ENCODE measurements around the gene PLXNA2.
A peak's percentile ranks its signal among the peaks of the same experiment; 100 is the strongest.

PLXNA2 gene

DNA sequence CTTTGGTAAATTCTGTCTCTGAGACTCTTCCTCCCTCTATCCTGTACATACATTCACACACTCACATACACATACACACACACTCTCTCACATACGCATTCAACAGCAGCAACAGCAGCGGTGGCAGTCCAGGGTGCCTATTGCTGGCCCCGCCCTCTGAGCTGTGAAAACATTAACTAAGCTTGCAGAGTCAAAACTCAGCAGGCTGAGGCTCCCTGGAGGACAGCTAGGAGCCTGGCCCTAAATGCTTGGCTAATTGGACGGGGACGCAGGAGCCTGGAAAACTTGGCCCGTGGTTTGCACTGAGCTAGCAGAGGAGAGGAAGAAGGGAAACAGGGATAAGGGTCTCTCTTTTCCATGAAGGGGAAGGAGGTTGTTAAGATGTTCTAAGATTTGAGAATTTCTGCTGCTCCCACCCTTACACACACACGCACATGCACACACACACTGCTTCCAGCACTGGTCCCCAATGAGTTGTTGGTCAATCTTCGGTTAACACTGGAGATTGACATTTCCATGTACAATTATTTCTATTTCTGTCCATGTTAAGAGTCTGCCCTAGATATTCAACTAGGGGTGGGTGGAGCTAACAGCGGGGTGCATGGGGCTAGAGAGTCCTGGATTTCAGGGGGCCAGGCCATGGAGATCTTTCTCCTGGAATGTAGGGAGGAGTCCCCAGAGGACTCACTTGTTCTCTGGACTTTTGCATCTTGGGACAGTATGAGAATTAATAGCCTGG, 94.2 kb downstream of the PLXNA2 start:
- no peak for DNase-seq (ENCODE audit: low read depth in 2 of 3, low spot score in 1 of 3)

DNA sequence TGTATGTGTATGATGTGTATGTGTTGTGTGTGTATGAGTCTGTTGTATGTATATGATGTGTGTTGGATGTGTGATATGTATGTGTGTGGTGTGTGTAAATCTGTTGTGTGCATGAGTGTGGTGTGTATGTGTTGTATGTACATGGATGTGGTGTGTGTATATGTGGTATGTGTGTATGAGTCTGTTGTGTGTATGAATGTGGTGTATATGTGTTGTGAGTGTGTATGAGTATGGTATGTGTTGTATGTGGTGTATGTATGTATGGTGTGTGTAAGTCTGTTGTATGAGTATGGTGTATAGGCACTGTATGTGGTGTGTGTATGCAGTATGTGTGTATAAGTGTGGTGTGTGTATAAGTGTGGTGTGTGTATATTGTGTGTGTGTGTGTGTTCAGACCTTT, 95.0 kb downstream of the PLXNA2 start:
- no peak for DNase-seq (ENCODE audit: low read depth in 2 of 3, low spot score in 1 of 3)

DNA sequence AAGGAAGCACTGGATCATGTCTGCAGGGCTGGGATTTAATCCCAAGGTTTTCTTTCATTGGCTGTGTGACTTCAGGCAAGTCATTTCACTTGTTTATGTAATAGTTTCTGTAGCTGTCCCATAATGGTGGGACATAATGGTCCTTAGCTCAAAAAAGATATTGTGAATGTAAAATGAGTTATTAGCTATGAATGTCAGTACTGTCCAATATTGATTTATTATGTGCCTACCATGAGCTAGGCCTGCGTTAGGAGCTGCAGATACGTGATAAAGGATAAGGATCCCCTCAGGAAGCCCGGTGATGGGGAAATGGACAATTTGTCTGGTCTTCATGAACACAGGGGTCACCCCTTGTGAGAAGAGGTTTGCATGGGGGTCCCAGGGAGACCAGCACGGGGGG, 95.8 kb downstream of the PLXNA2 start:
- DNase-seq (ENCODE audit: low read depth in 2 of 3, low spot score in 1 of 3): no peak

DNA sequence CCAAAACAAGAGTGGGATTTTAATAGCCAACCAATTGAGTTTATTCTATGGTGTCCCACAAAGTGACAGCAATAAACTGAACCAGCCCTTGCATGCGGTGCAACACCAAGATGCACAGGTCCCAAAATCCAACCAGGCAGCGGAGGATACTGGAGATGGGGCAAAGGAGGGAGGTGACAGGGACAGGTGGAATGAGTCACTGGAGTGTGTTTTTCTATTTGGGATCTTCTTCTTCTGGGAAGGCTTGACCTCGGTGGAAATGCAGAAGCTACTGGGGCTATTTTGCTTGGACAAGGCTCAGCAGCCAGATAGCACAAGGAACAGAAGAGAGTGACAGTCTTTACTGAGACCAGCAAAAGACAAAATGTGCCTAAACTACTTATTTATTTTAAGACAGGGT, 97.5 kb downstream of the PLXNA2 start:
- DNase-seq (ENCODE audit: low read depth in 2 of 3, low spot score in 1 of 3): no peak

DNA sequence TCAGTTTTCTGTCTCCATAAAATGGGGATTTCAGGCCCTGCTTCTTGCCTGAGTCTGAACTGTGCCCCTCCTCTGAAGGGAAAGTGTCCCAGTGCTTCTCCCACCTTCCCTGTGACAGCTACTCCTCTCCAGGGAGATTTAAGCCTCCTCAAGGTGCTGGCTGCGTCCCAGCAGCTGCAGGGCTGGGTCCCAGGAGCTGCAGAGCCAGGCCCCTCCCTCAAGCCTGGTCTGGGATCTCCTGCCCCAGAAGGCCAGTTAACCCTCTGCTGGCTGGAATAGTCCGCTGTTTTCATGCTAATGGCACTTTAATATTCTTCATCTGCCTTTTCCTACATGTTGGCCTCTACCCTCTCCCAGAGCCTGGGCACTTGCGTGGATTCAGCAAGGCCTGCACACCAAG, 99.0 kb downstream of the PLXNA2 start:
- no peak for DNase-seq (ENCODE audit: low read depth in 2 of 3, low spot score in 1 of 3)

DNA sequence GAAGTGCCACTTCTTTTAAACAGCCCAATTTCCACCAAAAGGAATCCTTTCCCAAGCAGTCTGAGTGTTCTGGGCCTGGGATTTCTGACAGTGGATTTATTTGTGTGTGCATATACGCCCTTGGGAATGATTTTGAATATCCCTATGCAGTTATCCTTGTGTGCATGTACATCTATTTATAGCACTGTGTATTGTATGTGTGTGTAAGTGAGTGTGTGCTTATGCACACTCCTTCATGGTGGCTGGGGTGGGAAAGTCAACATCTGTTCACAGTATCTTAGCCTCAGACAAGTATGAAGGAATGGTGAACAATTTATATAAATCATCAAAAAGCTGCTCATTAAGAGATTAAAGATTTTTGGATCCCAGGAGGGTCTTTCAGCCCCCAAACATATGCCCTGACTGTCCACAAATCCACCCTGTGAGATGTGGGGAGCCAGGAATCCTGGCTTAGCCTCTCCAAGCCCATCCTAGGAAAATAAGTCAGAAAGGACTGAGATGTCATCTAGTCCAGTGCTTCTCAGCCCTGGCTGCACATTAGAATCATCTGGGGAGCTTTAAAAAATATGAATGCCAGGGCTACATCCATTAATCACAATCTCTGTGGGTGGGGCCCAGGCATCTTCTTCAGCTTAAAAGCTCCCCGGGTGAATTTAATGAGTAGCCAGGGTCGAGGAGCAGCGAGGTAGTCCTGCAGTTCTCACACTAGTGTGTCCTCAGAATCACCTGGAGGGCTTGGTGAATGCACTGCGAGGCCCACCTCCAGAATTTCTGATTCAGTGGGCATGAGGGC, 101.4 kb downstream of the PLXNA2 start:
- no peak for DNase-seq (ENCODE audit: low read depth in 2 of 3, low spot score in 1 of 3)

DNA sequence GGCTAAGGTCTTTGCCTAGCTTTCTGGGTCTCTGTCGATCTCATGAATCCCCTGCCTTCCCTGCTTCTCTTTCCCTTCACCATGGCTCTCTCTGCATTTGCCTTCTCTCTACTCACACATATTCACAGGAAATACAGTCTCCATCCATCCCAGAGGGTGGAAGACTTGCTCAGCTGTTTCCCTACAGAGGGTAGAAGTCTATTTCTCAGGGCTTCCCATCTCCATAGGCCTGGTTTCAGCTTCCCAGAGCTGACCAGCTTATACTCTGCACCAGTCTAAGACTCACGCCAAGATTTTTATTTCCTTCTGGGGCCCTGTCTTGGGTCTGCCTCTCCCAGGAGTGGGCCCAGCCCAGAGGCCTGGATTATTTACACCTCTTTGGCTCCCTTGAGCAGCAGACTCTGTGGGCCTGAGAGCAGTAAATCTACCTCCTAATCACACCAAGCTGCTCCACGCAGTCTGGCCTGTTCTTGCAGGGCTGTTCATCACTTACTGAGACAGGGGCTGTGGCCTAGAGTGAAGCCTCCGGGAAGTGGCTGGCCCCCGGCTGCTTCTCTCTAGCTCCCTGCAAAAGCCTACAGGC, 102.5 kb downstream of the PLXNA2 start:
- DNase-seq (ENCODE audit: low read depth in 2 of 3, low spot score in 1 of 3): no peak

DNA sequence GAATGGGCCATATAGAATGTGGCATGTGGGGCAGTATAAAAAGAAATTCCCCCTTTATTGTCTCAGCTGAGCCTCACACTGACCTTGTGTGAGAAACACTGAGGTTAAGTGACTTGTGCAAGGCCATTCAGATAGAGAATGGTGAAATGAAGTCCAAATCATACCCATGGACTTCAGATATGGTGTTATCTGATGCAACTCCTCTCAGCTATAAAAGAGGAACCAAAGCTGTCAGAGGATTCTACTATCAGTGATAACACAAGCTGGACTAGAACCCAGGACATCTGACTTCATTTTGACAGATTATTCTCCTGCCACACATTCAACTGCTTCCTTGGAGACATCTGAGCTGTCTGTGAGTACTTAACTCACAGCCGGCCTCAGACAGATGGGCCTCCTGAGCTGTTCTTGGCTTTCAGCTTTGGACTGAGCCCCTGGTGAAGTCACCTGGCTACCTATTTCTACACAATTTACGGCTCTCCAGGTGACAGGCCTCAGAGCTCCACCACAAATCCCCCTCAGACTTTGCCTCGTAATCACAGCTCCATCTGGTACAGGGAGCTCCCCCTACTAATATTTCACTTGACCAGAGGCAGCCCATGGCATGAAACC, 104.6 kb downstream of the PLXNA2 start:
- no peak for DNase-seq (ENCODE audit: low read depth in 2 of 3, low spot score in 1 of 3)

DNA sequence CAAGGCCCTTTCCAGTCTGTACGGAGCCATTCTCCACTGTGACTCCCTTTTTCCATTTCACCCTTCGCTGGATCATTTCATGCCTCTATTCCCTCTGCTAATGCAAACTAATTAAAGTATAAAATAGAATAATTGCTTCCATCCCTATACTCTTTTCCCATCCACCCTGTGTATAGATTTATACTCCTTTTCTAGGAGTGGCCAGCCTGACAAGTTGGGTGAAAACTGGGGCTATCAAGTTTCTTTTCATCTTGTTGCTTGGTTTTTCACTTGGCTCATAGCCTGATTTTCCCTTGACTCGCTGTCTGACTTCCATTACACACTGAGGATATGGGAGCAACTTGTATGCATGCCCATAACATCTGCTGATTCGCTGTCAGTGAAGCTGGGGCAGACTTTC, 107.0 kb downstream of the PLXNA2 start:
- DNase-seq (ENCODE audit: low read depth in 2 of 3, low spot score in 1 of 3): no peak

DNA sequence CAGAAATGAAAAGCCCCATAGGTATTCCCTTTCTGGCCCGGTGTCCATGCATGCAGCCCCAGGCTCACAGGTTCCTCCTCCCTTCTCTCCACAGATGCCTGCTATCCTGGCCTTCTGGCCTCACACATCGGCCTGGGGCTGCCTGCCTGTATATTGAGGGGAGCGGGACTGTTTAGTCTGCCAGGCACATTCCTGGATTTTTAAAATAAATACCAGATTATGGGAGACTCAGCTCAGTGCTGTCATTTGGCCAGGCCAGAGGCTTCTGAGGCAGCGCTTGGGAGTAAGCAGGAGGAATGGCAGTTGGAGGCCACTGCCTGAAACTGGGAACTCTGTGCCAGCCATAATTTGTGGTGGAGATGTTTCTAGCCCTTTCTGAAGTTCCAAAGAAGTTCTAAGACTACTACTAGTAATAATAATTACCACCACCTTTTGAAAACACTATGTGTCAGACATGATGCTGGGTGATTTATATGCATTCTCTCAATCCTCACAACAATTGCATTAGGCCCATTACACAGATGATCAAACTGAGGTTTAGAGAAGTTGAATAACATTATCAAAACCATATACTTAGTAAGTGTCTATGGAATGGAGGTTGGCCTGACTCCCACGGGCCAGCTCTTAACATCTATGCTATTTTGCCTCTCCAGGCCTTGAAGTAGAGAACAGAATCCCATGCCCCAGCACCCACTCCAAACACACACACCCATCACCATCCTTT, 107.6 kb downstream of the PLXNA2 start:
- DNase-seq (ENCODE audit: low read depth in 2 of 3, low spot score in 1 of 3): no peak

DNA sequence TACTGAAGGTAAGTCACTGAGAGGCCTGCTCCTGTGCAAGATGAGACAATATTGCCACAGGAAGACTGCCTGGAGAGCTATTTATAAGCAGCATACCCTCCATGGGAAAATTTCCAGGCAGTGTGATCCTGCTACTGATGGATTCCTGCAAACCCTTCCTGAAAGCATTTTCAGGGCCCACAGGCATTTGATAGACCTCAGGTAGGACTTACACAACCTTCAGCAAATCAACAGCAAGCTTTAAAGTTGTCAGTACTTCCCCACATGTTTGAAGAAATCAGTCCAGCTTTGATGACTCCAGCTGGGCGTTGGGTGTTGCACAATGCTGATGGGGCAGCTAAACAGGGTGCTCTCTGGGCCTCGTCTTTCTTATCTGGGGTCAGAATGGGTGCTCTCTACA, 108.8 kb downstream of the PLXNA2 start:
- DNase-seq (ENCODE audit: low read depth in 2 of 3, low spot score in 1 of 3): no peak

DNA sequence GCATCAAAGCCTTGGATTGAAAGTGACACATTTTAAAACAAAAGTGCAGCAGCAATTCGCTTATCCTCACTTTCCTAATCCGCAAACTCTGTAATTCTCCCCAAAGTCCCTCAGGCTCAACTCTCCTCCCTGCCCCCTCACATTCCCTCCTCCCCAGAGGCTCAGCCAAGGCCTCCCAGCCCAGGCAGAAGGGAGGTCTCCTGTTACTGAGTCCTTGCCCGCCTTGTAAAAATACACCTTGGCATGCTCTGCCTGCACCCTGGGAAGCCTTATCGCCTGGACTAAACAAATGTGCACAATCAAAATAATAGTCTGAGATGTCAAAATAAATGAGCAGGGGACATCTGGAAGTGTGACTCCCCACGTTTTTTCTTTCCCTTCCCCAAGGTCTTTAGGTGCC, 109.7 kb downstream of the PLXNA2 start:
- DNase-seq (ENCODE audit: low read depth in 2 of 3, low spot score in 1 of 3): no peak

DNA sequence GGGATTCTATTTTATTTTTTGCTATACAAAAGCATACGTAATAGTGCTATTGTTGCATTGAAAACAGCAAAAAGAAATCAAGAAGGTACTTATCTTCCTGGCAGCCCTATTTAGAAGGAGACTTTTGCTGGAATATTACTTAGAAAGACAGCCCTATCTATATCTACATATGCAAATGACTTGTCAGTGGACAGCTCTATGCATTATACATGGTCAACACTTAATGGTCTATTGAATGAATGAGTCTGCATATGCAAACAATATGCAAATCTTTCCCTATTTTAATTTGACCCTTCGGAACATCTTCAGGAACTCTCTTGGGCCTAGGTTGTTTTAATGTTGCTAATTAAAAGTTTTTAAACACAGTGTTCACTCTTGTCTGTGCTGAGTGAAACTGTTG, 110.8 kb downstream of the PLXNA2 start:
- no peak for DNase-seq (ENCODE audit: low read depth in 2 of 3, low spot score in 1 of 3)

DNA sequence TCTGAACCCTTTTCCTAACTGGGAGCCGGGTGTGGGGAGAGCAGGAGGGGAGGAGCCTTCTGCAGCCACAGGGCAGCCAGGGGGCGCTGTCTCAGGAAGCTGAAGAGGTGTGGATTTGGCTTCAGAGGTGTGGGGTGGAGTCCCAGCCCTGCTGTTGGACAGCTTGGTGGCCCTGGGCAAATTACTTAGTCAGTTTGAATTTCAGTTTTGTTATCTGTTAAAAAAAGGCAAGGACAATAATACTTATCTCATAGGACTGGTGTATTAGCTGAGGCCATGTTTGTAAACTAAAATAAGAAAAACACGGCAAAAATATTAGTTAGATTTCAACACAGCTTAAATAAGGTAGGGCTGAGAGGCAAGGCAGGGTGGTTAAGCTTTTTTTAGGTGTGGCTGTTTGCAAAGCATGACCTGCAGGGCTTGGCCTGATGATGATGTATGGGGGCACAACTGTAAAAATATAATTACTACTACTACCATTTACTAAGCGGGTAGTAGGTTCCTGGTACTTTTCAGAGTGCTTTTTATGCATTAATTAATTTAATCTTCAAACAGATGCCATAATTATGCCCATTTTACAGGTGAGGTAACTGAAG, 111.8 kb downstream of the PLXNA2 start:
- DNase-seq (ENCODE audit: low read depth in 2 of 3, low spot score in 1 of 3): peak; percentile 25 to 55 (median 48)

DNA sequence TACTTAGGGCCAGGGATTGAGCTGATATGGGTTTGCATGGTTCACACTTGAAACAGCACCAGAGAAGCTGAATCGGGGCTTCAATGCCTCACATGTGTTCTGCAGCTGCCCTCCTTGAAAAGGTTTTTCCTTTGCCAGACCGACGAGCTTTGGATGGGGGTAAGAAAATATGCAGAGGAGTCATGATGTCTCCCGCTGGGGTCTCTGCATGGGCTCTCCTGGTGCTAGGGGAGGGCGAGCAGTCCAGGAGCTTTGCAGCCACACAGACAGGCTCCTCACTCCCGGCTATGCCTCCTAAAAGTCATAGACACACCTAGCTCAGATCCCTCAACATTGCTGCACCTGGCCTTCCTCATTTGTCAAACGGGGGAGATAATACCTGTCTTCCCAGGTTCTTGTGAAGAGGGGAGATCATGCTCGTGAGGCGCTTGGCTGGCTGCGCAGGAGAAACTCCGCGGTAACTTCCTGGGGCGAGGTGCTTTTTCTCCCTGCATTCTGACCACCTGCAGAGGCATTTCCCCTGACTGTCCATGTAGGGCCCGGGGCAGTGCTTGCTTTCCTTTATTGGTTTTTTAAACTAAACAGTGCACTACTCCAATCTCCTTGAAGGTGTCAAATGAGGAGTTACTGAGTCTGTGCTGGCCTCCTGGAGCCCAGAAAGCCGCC, 112.4 kb downstream of the PLXNA2 start:
- DNase-seq (ENCODE audit: low read depth in 2 of 3, low spot score in 1 of 3): no peak

DNA sequence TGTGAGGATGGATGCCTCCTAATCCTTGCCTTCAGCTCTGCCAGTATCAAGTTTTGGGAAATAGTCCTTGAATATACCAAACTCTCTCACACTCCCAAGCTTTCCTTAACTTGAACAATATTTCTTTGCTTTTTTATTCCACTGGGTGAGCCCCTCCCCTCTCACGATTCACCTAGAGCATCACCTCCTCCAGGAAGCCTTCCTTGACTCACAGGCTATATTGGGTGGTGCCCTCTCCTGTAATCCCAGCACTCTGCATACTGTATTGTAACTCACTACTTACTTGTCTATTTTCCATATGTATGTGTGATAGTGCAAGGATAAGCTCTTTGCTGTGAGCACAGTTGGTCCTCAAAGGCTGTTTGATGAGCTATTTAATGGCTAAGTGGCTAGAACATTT, 114.7 kb downstream of the PLXNA2 start:
- DNase-seq (ENCODE audit: low read depth in 2 of 3, low spot score in 1 of 3): no peak

DNA sequence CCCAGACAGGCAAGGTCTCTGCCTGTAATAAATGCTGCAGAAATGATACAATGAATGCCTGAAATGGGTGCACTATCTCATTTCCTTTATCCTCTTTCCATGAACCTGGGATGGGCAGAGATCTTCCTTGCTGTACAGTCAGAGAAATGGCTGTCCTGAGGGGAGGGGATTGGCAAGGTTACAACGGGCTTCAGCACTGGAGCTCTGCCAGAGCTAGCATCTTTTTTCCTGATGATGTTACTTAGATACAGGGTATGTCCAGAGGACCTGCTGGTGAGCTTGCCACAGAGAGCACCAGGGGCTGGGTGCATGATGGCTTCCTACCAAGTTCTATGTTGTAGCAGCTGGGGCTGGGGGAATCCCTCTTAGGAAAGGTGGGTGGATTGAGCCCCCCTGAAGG, 115.1 kb downstream of the PLXNA2 start:
- no peak for DNase-seq (ENCODE audit: low read depth in 2 of 3, low spot score in 1 of 3)

DNA sequence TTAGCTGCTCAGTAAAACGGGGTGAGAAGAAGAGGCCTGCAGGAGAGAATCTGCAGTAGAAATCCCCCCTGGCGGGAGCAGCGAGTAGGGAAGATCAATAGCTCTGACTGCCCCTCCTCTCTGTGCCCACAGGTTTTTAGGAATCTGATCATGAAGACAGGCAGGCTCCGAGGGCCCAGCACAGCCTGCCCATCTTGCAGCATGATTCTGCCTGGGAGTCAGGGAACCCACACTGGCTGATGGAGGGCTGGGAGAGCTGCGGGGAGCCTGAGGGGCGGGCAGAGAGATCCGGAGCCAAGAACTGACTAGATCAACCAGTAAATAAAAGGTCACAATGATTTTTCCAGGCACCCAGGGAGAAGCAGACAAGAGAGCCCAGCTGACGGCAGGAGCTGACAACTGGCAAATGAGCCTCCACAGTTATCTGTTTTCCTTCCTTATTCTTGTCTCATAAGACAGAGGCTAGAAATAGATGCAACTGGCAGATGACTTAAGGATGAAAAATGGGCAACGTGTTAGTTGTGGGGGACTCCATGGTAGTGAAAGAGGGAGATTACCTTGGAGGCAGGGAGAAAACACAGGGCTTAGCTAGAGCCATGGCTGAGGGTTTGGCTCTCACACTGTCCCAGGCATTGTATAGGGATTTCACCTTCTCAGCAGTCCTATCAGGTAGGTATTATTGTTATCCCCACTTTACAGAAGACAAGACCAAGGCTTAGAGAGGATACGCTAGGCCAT, 116.2 kb downstream of the PLXNA2 start:
- DNase-seq (ENCODE audit: low read depth in 2 of 3, low spot score in 1 of 3): no peak

DNA sequence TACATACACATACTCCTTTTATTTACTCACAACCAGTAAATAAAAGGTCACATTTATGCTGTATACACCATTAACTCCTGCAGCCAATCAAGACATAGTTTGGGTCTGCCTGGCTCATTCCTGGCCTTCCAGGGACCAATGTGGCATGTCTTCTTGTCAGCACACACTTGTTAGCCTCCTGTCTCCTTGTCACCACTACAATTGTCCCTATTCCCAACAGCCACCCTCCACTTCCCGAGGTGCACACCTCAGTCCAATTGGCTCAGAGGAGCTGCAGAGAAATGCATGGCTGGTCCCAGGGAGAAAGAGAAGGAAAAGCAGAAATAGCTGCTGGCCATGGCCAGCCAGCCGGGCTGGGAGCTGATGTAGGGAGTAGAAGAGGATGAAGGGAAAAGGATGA, 116.9 kb downstream of the PLXNA2 start:
- no peak for DNase-seq (ENCODE audit: low read depth in 2 of 3, low spot score in 1 of 3)

DNA sequence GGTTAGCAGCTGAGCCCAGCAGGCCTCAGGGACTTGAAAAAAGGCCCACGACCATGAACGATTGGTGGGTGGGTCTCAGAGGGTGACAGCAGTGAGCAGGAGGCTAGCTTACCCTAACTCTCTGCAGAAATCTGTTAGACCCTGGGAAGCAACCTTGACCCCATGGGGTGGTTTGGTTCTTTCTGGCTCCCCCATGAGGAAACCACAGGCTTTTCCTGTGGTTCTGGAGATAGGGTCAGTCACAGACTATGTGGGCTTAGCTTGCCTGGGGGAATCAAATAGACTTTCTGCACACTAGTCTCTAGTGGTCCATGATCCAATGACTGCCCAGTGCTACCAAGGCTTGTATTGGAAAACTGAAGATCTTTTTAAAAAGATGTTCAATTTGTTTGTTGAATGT, 118.1 kb downstream of the PLXNA2 start:
- DNase-seq (ENCODE audit: low read depth in 2 of 3, low spot score in 1 of 3): no peak

Data from stimulated activated CD4-positive, alpha-beta T cell treated with anti-CD3 and anti-CD28 coated beads, Interleukin-12 subunit alpha, Interleukin-12 subunit beta, amount 100 ng/mL, for 48 hours (primary cell).